PC-3 (cell line): ENCODE data around the gene NSFL1C. TPM values are rescaled to one million over a fixed set of nuclear protein-coding genes. Genes with fewer than 3 reads are reported as not detected.
"Not testable (repeated sequence)": the region's sequence is repeated elsewhere in the genome, so short reads cannot be mapped to it uniquely, and the experiment has no call there.

Experiments used
- ATAC-seq: fragments of 200-7000 bp; cut with Tn5 transposase; 2 replicates; pipeline ENCODE4 v1.9.1; 2020; ENCODE audit warnings: mild to moderate bottlenecking, moderate library complexity
- BruUV-seq: library from RNA; stranded (reverse); fragments of 400-500 nt; replicated peaks from 2 replicates; lab custom pipeline; 2021; lab: Mats Ljungman, UMichigan
- CTCF ChIA-PET: fragments of 300-600 bp; sonication (Branson Sonifier 250); formaldehyde crosslinking; loops from one replicate; lab custom pipeline; 2022; ENCODE audit warnings: antibody characterized with exemption; lab: Charles Lee
- POLR2A ChIA-PET: fragments of 300-600 bp; sonication (Branson Sonifier 250); formaldehyde crosslinking; loops from one replicate; lab custom pipeline; 2022; ENCODE audit warnings: antibody characterized with exemption; ENCODE audit not compliant: unreplicated experiment; lab: Charles Lee
- DNase-seq: peaks from one replicate; pipeline ENCODE4 v3.0.0-alpha.2; 2015
- H2AFZ ChIP-seq: fragments of 300-600 bp; sonication (generic); 2 replicates; pipeline ENCODE4 v1.6.0; 2016; ENCODE audit warnings: antibody characterized with exemption, low read length
- H3F3A ChIP-seq: fragments of 300-600 bp; sonication (generic); one replicate; pipeline ENCODE4 v1.6.0; 2017; ENCODE audit warnings: antibody characterized with exemption, low read length, control low read depth, mild to moderate bottlenecking; ENCODE audit not compliant: unreplicated experiment
- H3K27ac ChIP-seq: fragments of 300-600 bp; sonication (generic); 2 replicates; pipeline ENCODE4 v1.5.1; 2016; ENCODE audit warnings: mild to moderate bottlenecking, low read length
- H3K27me3 ChIP-seq: fragments of 300-600 bp; sonication (generic); 2 replicates; pipeline ENCODE4 v1.6.1; 2016; ENCODE audit warnings: low read length, mixed read lengths
- H3K36me3 ChIP-seq: fragments of 300-600 bp; sonication (generic); 2 replicates; pipeline ENCODE4 v1.6.1; 2016; ENCODE audit warnings: low read depth, mixed run types, low read length, mixed read lengths
- H3K4me1 ChIP-seq: fragments of 300-600 bp; sonication (generic); 2 replicates; pipeline ENCODE4 v1.5.1; 2016; ENCODE audit warnings: low read length; ENCODE audit not compliant: insufficient read depth
- H3K4me2 ChIP-seq: fragments of 300-600 bp; sonication (generic); 2 replicates; pipeline ENCODE4 v1.6.0; 2016; ENCODE audit warnings: low read length
- H3K4me3 ChIP-seq: fragments of 300-600 bp; sonication (generic); 2 replicates; pipeline ENCODE4 v1.5.1; 2016; ENCODE audit warnings: mild to moderate bottlenecking, low read length, mixed read lengths
- H3K79me2 ChIP-seq: fragments of 300-600 bp; sonication (generic); 2 replicates; pipeline ENCODE4 v1.6.1; 2017; ENCODE audit warnings: low read length, mixed read lengths
- H3K9ac ChIP-seq: fragments of 300-600 bp; sonication (generic); 2 replicates; pipeline ENCODE4 v1.6.0; 2016; ENCODE audit warnings: mild to moderate bottlenecking, low read length
- H3K9me2 ChIP-seq: fragments of 300-600 bp; sonication (generic); replicated peaks from 2 replicates; pipeline ENCODE4 v1.6.1; 2016; ENCODE audit warnings: mixed run types, low read length, mixed read lengths
- H3K9me3 ChIP-seq: fragments of 300-600 bp; sonication (generic); 2 replicates; pipeline ENCODE4 v1.6.1; 2016; ENCODE audit warnings: low read length, mixed read lengths
- H4K20me1 ChIP-seq: fragments of 300-600 bp; sonication (generic); 2 replicates; pipeline ENCODE4 v1.6.1; 2016; ENCODE audit warnings: low read length, mixed read lengths
- EZH2 ChIP-seq: fragments of 300-600 bp; sonication (generic); IDR thresholded peaks from one replicate; pipeline ENCODE4 v1.6.1; 2017; ENCODE audit warnings: antibody characterized with exemption, mild to moderate bottlenecking, low read length; ENCODE audit not compliant: unreplicated experiment
- EZH2phosphoT487 ChIP-seq: fragments of 300-600 bp; sonication (generic); IDR thresholded peaks from 2 replicates; pipeline ENCODE4 v1.6.1; 2018; ENCODE audit warnings: mild to moderate bottlenecking, antibody characterized with exemption, low read length, borderline replicate concordance
- intact Hi-C: fragments of 100-400 bp; cut with micrococcal nuclease; formaldehyde crosslinking; loops from 2 replicates; pipeline ENCODE4 v1.9.0; 2023
- total RNA-seq: library from RNA; depleted of rRNA; stranded (reverse); fragments of >200 nt; gene quantifications from 2 replicates; pipeline ENCODE4 v1.2.3, GENCODE V29; 2014
- TF ChIP-seq, protein P1 (sequence below): fragments of 300-600 bp; sonication (generic); conservative IDR thresholded peaks from 2 replicates; pipeline ENCODE4 v1.5.1; 2017; ENCODE audit warnings: antibody characterized with exemption, low read depth, mild to moderate bottlenecking, low read length

Gene NSFL1C
- total RNA-seq, 1 experiment from 2014 or later = 170 TPM

DNA sequence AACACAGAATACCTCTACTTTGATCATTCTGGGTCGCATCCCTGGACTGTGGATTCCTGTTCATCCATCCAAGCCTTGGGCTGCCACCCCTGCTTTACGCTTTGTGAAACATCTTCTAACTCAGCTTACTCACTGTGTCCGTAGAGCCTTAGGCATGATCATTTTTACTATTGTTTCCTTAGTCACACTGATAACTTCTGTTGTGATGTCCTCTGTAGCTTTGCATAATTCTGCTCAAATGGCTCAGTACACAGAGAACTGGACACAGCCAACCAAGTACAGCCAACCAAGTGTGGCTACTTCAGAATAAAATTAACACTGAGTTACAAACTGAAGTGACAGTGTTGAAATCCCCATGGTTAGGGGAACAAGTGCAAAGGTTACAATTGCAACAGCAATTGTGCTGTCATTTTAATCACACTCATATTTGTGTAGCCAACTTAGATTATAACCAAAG, 65.2 kb downstream of the NSFL1C start:
- Histone ChIP-seq H4K20me1 (no peaks in the 10 kb centered on the region), H3K4me3 (no peak overlapping the region), H3K9me3 (no peaks in the 10 kb centered on the region), H2AFZ (no peak overlapping the region), H3K9ac (no peak overlapping the region), H3K27me3 (no peaks in the 10 kb centered on the region), H3K27ac (peak overlapping the region; percentile 93), H3K4me1 (peaks cover 57% of the 10 kb centered on the region), H3F3A (peaks cover 8% of the 10 kb centered on the region), H3K4me2 (peak overlapping the region; percentile 44), H3K9me2 (no peaks in the 10 kb centered on the region), H3K79me2 (no peaks in the 10 kb centered on the region), H3K36me3 (peaks cover 6% of the 10 kb centered on the region; the same call in 1 of the 2 replicates)
- TF ChIP-seq EZH2 (no peak), EZH2phosphoT487 (no peak)
- TF ChIP-seq, protein P1, sequence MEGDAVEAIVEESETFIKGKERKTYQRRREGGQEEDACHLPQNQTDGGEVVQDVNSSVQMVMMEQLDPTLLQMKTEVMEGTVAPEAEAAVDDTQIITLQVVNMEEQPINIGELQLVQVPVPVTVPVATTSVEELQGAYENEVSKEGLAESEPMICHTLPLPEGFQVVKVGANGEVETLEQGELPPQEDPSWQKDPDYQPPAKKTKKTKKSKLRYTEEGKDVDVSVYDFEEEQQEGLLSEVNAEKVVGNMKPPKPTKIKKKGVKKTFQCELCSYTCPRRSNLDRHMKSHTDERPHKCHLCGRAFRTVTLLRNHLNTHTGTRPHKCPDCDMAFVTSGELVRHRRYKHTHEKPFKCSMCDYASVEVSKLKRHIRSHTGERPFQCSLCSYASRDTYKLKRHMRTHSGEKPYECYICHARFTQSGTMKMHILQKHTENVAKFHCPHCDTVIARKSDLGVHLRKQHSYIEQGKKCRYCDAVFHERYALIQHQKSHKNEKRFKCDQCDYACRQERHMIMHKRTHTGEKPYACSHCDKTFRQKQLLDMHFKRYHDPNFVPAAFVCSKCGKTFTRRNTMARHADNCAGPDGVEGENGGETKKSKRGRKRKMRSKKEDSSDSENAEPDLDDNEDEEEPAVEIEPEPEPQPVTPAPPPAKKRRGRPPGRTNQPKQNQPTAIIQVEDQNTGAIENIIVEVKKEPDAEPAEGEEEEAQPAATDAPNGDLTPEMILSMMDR = no peak
- ChIA-PET POLR2A (interaction anchor here (0.7 kb wide), 1 partner anchor 18 kb away, joined by 7 read pairs; no protein-coding TSS in a partner anchor), CTCF (no interaction called here)
- intact Hi-C loops = loop anchor here (2.0 kb wide), 1 partner anchor 35 kb away; no protein-coding TSS in a partner anchor
- BruUV-seq = no TSS peak
- ATAC-seq = peak; percentile 40
- peak; percentile 79 for DNase-seq

DNA sequence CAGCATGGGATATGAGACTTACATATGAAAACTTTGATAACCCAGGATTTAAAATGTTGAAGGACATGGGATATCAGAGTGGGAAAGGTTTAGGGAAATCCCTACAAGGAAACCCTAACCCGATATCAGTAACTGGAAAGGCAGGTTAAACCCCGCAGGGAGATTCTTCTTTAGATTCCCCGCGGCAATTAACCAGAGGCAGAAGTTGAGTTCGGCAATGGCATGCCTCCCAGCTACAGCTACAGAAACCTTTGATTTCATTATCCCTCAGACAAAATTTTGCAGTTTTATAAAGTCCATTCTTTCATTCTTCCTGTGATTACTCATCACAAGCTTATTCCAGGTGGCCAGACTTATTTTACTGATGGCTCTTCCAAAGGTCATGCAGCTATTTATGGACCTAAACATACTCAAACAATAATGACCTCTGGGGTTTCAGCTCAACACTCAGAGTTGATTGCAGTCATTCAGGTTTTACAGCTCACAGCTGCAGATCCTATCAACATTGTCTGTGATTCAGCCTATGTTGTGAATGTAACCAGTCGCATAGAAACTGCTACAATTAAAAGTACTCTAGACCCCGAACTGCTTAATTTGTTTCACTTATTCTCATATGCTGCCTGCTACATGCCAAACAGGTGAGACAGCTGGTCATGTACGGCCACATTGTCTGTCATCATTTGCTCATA, 66.8 kb downstream of the NSFL1C start:
- H3F3A ChIP-seq, H3K9me2 ChIP-seq, H3K27me3 ChIP-seq, H3K79me2 ChIP-seq, H3K9me3 ChIP-seq, H4K20me1 ChIP-seq, BruUV-seq, H3K36me3 ChIP-seq: not testable (repeated sequence)
- Histone ChIP-seq H2AFZ (peak overlapping the region; percentile 25; the same call in 1 of the 2 replicates), H3K27ac (peak overlapping the region; percentile 93), H3K4me3 (peak overlapping the region; percentile 47), H3K4me1 (peaks cover 67% of the 10 kb centered on the region), H3K9ac (peak overlapping the region; percentile 53), H3K4me2 (peak overlapping the region; percentile 76)
- CTCF ChIA-PET = interaction anchor here (0.6 to 1.3 kb wide), 7 partner anchors 16 to 377 kb away, joined by 3 to 4 read pairs (median 3); no protein-coding TSS in a partner anchor
- ATAC-seq = peak; percentile 48
- peak; percentile 97 for DNase-seq
- POLR2A ChIA-PET = interaction anchor here (0.6 to 0.7 kb wide), 2 partner anchors 15 to 31 kb away, joined by 3 to 4 read pairs; no protein-coding TSS in a partner anchor
- intact Hi-C loops = loop anchor here (1.0 to 2.0 kb wide), 3 partner anchors 8 to 37 kb away; no protein-coding TSS in a partner anchor

DNA sequence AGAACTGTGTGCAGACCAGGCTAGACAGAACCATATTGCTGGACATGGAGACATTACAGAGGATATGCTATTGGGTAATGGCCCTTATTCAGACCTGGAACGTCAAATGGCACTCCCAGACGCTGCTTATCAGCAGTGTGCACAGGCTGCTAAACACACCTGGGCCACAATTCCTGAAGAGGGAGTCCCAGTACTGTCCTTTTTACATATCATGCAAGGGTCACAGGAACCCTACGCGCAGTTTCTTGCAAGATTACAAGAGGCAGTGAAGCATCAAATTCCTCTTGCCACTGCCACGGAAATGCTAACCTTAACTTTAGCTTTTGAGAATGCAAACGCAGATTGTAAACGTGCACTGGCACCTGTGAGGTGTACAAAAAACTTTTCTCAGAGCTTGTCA, 68.5 kb downstream of the NSFL1C start:
- H4K20me1 ChIP-seq, H3K79me2 ChIP-seq, BruUV-seq, ATAC-seq, intact Hi-C loops, H3K27ac ChIP-seq, DNase-seq, H3K4me2 ChIP-seq, H3F3A ChIP-seq, H3K36me3 ChIP-seq, H3K27me3 ChIP-seq, H3K9ac ChIP-seq, H2AFZ ChIP-seq, H3K9me3 ChIP-seq, H3K9me2 ChIP-seq, H3K4me3 ChIP-seq, POLR2A ChIA-PET: not testable (repeated sequence)
- peaks cover 79% of the 10 kb centered on the region for H3K4me1 ChIP-seq
- CTCF ChIA-PET = interaction anchor here (0.6 kb wide), 1 partner anchor 23 kb away, joined by 3 read pairs; no protein-coding TSS in a partner anchor
